Measurements from ENCODE around the gene ZBTB45. TPM values are rescaled to one million over a fixed set of nuclear protein-coding genes. Genes with fewer than 3 reads are reported as not detected.

ZBTB45 gene
- total and polyA plus RNA-seq, 4 donors, result 3.8 to 22.4 (median 12.7) TPM

DNA sequence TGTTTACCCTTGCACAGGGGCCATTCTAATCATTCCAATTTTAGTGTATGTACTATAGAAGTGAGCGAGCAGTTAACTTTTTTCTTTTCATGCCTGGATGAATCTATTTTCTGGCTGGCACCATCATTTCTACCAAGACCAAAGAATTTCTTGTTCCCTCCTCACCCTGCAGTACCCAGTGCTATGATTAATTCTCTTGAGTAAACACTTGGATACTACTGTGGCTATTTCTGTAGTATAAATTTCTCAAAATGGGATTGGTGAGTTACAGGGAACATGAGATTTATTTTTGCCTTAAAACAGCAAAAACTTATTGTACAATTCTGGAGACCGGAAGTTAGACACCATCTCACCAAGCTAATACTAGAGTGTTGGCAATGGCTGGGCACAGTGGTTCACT lies 35.8 kb downstream of the ZBTB45 start:
- no peak for DNase-seq (ENCODE audit: low read depth in 4 of 6, low spot score in 6 of 6)
- peaks cover 42% of the 10 kb centered on the region for H3K36me3 ChIP-seq (ENCODE audit: control insufficient read depth, insufficient read depth, low read length)
- no peaks in the 10 kb centered on the region for H3K4me1 ChIP-seq (ENCODE audit: control insufficient read depth, insufficient read depth, low read length)
- no peaks in the 10 kb centered on the region for H3K9me3 ChIP-seq (ENCODE audit: control insufficient read depth, insufficient read depth, low read length)
- no peak overlapping the region for H3K27ac ChIP-seq (ENCODE audit: low read depth, low read length)
- no peak overlapping the region for H3K4me3 ChIP-seq (ENCODE audit: low read depth, low read length)
- WGBS (ENCODE audit: insufficient coverage), result 100% methylated on average over 1 of the region's 2 CpGs
- no peaks in the 10 kb centered on the region for H3K27me3 ChIP-seq (ENCODE audit: control insufficient read depth, insufficient read depth, low read length)

DNA sequence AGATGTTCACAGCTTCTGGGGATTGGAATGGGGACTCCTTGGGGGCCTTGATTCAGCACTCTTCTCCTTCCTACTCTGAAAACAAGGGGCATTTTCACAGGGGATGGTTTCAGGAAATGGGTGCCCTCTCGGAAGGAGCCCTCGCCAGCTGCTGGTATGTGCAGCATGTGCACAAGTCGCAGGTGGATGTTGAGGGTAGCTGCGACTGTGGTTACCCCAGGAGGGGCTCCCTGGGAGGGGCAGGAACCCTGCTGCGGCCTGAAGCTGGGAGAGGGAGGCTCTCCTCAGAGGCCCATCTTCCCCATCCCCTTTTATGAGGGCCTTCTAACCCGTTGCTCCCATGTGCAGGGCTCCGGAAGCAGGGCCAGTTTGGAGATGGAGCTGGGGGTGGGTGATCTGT lies 37.2 kb downstream of the ZBTB45 start:
- no peak for DNase-seq (ENCODE audit: low read depth in 4 of 6, low spot score in 6 of 6)
- H3K9me3 ChIP-seq (ENCODE audit: control insufficient read depth, insufficient read depth, low read length), result no peaks in the 10 kb centered on the region
- 100% methylated on average over 1 of the region's 7 CpGs for WGBS (ENCODE audit: insufficient coverage)
- H3K27ac ChIP-seq (ENCODE audit: low read depth, low read length), result no peak overlapping the region
- peaks cover 55% of the 10 kb centered on the region for H3K36me3 ChIP-seq (ENCODE audit: control insufficient read depth, insufficient read depth, low read length)
- peaks cover 6% of the 10 kb centered on the region for H3K4me1 ChIP-seq (ENCODE audit: control insufficient read depth, insufficient read depth, low read length)
- no peaks in the 10 kb centered on the region for H3K27me3 ChIP-seq (ENCODE audit: control insufficient read depth, insufficient read depth, low read length)
- H3K4me3 ChIP-seq (ENCODE audit: low read depth, low read length), result no peak overlapping the region

DNA sequence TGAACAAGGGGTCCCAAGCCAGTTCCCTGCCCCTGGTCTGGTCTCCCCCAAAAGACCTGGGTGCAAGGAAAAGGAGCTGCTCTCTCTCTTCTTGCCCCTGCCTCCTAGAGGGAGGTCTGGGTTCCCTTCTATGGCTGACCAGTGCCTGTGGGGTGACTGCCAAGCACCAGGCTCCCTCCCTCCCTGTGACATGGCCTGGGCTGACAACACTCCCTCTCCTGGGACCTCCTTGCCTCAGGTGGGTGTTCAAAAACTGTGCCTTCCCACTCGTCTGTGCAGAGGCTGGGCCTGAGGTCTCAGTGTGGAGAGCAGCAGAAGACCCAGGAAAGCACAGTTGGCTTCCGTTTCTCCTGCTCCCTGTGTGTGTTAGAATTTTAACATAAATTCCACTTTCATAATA lies 38.8 kb downstream of the ZBTB45 start:
- Histone ChIP-seq H3K36me3 (ENCODE audit: control insufficient read depth, insufficient read depth, low read length) (peaks cover 59% of the 10 kb centered on the region), H3K27me3 (ENCODE audit: control insufficient read depth, insufficient read depth, low read length) (no peaks in the 10 kb centered on the region), H3K9me3 (ENCODE audit: control insufficient read depth, insufficient read depth, low read length) (no peaks in the 10 kb centered on the region), H3K27ac (ENCODE audit: low read depth, low read length) (no peak overlapping the region), H3K4me3 (ENCODE audit: low read depth, low read length) (no peak overlapping the region), H3K4me1 (ENCODE audit: control insufficient read depth, insufficient read depth, low read length) (peaks cover 21% of the 10 kb centered on the region)
- no CpG with 5 or more reads among the region's 2 CpGs for WGBS (ENCODE audit: insufficient coverage)
- no peak for DNase-seq (ENCODE audit: low read depth in 4 of 6, low spot score in 6 of 6)

DNA sequence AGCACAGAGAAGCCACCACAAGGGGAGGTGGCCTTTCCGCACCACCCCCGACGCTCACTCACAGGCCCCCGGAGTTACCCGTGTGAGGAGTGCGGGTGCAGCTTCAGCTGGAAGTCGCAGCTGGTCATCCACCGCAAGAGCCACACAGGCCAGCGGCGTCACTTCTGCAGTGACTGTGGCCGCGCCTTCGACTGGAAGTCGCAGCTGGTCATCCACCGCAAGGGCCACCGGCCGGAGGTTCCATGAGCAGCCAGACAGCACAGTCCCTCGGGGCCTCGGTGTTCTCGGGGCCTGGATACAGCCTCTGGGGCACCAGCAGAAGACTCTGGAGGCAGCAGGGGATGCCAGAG lies 39.2 kb downstream of the ZBTB45 start:
- Histone ChIP-seq H3K36me3 (ENCODE audit: control insufficient read depth, insufficient read depth, low read length) (peaks cover 59% of the 10 kb centered on the region), H3K27ac (ENCODE audit: low read depth, low read length) (no peak overlapping the region), H3K4me1 (ENCODE audit: control insufficient read depth, insufficient read depth, low read length) (peaks cover 25% of the 10 kb centered on the region), H3K4me3 (ENCODE audit: low read depth, low read length) (no peak overlapping the region), H3K27me3 (ENCODE audit: control insufficient read depth, insufficient read depth, low read length) (no peaks in the 10 kb centered on the region), H3K9me3 (ENCODE audit: control insufficient read depth, insufficient read depth, low read length) (no peaks in the 10 kb centered on the region)
- DNase-seq (ENCODE audit: low read depth in 4 of 6, low spot score in 6 of 6), result no peak
- 94% methylated on average over 20 of the region's 20 CpGs for WGBS (ENCODE audit: insufficient coverage)

DNA sequence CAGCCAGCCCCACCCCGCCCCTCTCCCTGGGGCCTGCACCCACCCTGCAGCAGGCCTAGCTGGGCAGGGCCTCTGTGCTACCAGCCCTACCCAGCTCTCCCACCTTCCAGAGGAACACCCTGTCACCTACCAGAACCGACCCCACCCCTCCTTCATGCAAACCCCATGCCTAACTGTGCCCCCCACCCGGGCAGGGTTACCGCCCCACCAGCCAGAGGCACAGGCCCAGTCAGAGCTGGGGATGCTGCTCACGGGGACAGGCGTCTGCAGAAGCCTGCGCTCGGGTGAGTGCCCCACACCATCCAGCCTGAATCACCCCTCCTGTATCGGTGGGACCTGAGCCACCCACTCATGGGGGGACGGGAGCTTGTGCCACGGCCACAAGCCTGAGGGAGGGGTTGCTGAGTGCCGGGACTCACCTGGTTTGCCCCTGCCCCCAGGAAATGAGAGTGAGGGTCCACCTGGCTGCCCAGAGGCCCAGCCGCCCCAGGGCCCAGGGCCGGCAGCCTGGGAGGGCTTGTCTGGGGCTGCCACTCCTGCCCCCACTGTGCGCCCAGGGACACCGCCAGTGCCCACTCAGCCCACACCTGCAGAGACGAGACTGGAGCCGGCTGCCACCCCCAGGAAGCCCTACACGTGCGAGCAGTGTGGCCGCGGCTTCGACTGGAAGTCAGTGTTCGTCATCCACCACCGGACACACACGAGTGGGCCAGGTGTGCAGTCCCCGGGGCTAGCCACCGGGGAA lies 39.7 kb downstream of the ZBTB45 start:
- Histone ChIP-seq H3K4me3 (ENCODE audit: low read depth, low read length) (no peak overlapping the region), H3K36me3 (ENCODE audit: control insufficient read depth, insufficient read depth, low read length) (peaks cover 59% of the 10 kb centered on the region), H3K27ac (ENCODE audit: low read depth, low read length) (no peak overlapping the region), H3K27me3 (ENCODE audit: control insufficient read depth, insufficient read depth, low read length) (no peaks in the 10 kb centered on the region), H3K9me3 (ENCODE audit: control insufficient read depth, insufficient read depth, low read length) (no peaks in the 10 kb centered on the region), H3K4me1 (ENCODE audit: control insufficient read depth, insufficient read depth, low read length) (peaks cover 31% of the 10 kb centered on the region)
- DNase-seq (ENCODE audit: low read depth in 4 of 6, low spot score in 6 of 6), result no peak
- 97% methylated on average over 23 of the region's 28 CpGs for WGBS (ENCODE audit: insufficient coverage)

DNA sequence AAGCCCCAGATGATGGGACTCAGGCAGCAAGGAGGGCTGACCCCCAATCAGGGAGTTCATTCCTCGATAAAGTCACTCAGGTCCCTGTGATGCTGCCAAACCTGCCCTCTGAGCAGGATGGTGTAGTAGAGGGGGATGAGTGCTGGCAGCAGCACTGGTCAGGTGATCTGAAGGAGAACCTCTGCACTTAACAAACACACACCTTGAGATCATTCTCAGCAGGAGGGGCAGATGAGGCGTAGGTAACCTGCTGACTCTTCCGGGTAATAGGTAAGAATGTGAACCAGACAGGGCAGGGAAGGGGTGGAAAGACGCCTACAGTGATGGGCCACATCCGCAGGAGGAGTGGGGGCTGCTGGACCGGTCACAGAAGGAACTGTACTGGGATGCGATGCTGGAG lies 40.3 kb downstream of the ZBTB45 start:
- H3K36me3 ChIP-seq (ENCODE audit: control insufficient read depth, insufficient read depth, low read length), result peaks cover 62% of the 10 kb centered on the region

DNA sequence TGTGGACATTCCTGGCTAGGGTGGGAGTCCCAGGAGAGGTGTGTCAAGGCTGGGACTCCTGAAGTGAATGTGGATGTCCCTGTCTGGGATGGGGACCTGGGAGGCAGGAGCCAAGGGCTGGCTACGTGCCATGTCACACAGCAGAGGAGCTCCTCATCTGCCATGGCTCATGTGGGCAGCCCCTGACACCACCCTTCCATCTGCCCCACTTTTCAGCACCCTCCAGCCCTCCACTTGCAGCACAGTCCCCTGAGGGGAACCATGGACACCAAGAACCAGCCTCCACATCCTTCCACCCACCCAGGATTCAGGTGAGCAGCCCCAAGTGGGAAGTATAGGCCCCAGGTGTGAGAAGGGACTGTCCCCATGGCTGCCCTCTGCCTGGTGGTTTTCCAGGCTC lies 41.7 kb downstream of the ZBTB45 start:
- 100% methylated on average over 1 of the region's 1 CpG for WGBS (ENCODE audit: insufficient coverage)
- Histone ChIP-seq H3K27ac (ENCODE audit: low read depth, low read length) (no peak overlapping the region), H3K4me1 (ENCODE audit: control insufficient read depth, insufficient read depth, low read length) (peaks cover 33% of the 10 kb centered on the region), H3K4me3 (ENCODE audit: low read depth, low read length) (no peak overlapping the region), H3K36me3 (ENCODE audit: control insufficient read depth, insufficient read depth, low read length) (peaks cover 73% of the 10 kb centered on the region), H3K27me3 (ENCODE audit: control insufficient read depth, insufficient read depth, low read length) (no peaks in the 10 kb centered on the region), H3K9me3 (ENCODE audit: control insufficient read depth, insufficient read depth, low read length) (no peaks in the 10 kb centered on the region)
- no peak for DNase-seq (ENCODE audit: low read depth in 4 of 6, low spot score in 6 of 6)

More for the DNA sequence above, 40.3 kb downstream of the ZBTB45 start:
- H3K9me3 ChIP-seq (ENCODE audit: control insufficient read depth, insufficient read depth, low read length), result no peaks in the 10 kb centered on the region
- no peak for DNase-seq (ENCODE audit: low read depth in 4 of 6, low spot score in 6 of 6)
- H3K27me3 ChIP-seq (ENCODE audit: control insufficient read depth, insufficient read depth, low read length), result no peaks in the 10 kb centered on the region
- 95% methylated on average over 6 of the region's 7 CpGs for whole genome bisulfite sequencing (ENCODE audit: insufficient coverage)
- H3K4me1 ChIP-seq (ENCODE audit: control insufficient read depth, insufficient read depth, low read length), result peaks cover 33% of the 10 kb centered on the region
- no peak overlapping the region for H3K4me3 ChIP-seq (ENCODE audit: low read depth, low read length)
- no peak overlapping the region for H3K27ac ChIP-seq (ENCODE audit: low read depth, low read length)

DNA sequence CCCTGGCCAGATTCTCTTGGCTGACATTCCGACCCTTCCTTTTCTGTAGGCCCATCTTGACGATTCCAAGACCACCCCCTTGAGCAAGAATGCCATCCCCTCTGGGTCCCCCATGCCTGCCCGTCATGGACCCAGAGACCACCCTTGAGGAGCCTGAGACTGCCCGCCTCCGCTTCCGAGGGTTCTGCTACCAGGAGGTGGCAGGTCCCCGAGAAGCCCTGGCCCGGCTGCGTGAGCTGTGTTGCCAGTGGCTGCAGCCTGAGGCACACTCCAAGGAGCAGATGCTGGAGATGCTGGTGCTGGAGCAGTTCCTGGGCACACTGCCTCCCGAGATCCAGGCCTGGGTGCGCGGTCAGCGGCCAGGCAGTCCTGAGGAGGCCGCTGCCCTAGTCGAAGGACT lies 42.5 kb downstream of the ZBTB45 start:
- Histone ChIP-seq H3K9me3 (ENCODE audit: control insufficient read depth, insufficient read depth, low read length) (no peaks in the 10 kb centered on the region), H3K4me3 (ENCODE audit: low read depth, low read length) (no peak overlapping the region), H3K27me3 (ENCODE audit: control insufficient read depth, insufficient read depth, low read length) (no peaks in the 10 kb centered on the region), H3K4me1 (ENCODE audit: control insufficient read depth, insufficient read depth, low read length) (peaks cover 33% of the 10 kb centered on the region), H3K36me3 (ENCODE audit: control insufficient read depth, insufficient read depth, low read length) (peaks cover 74% of the 10 kb centered on the region), H3K27ac (ENCODE audit: low read depth, low read length) (peak overlapping the region; percentile 92)
- no peak for DNase-seq (ENCODE audit: low read depth in 4 of 6, low spot score in 6 of 6)
- WGBS (ENCODE audit: insufficient coverage), result 93% methylated on average over 15 of the region's 15 CpGs

DNA sequence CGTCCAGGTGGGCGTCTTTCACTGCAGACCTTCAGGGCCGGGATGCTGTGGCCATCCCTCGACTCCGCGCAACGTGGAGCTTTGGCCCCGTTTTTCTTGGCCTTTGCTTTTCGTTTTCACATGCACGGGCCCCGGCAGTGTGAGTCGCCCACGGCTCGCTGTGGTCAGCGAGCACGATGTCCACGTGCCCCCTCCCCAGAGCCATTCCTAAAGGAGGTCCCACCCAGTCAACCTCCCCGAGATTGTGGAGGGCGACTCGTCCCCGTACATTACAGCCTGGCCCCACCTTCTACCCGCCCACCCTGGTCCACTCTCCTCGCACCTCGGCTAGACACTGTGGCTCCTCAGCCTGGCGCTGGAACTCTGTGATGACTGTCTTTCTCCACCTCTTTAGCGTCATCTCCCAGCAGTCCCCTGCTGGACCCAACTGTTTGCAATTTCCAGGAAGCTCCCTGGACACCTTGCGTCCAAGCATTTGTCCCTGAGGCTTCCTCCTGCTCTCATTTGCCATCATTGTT lies 43.1 kb downstream of the ZBTB45 start:
- Histone ChIP-seq H3K4me1 (ENCODE audit: control insufficient read depth, insufficient read depth, low read length) (peaks cover 33% of the 10 kb centered on the region), H3K36me3 (ENCODE audit: control insufficient read depth, insufficient read depth, low read length) (peaks cover 74% of the 10 kb centered on the region), H3K27me3 (ENCODE audit: control insufficient read depth, insufficient read depth, low read length) (no peaks in the 10 kb centered on the region), H3K4me3 (ENCODE audit: low read depth, low read length) (peak overlapping the region; percentile 75), H3K27ac (ENCODE audit: low read depth, low read length) (peak overlapping the region; percentile 92), H3K9me3 (ENCODE audit: control insufficient read depth, insufficient read depth, low read length) (no peaks in the 10 kb centered on the region)
- DNase-seq (ENCODE audit: low read depth in 4 of 6, low spot score in 6 of 6), result peak in 1 of 6 donors; percentile 42
- 2% methylated on average over 27 of the region's 27 CpGs for WGBS (ENCODE audit: insufficient coverage)
